Stimulated activated CD8-positive, alpha-beta memory T cell treated with anti-CD3 and anti-CD28 coated beads, Interleukin-7, amount 100 ng/mL, for 4 hours (primary cell): ENCODE results near the gene HIVEP2.

Experiments
- DNase-seq, 2 donors: peaks; one replicate each; pipeline ENCODE4 v3.0.0-alpha.2; 2020; ENCODE audit warnings: low read depth in 2 of 2

HIVEP2 gene

GRCh38 chr6:142732790-142733189, 212.2 kb downstream of the HIVEP2 start:
- DNase-seq = no peak

- DNase-seq = no peak
These were observed 213.4 kb downstream of the HIVEP2 start for GRCh38 chr6:142731611-142732010.

- DNase-seq = no peak
These were observed 215.4 kb downstream of the HIVEP2 start for GRCh38 chr6:142729618-142730017.

- DNase-seq = no peak
These were observed 216.0 kb downstream of the HIVEP2 start for GRCh38 chr6:142728910-142729481.

- DNase-seq = no peak
These were observed 216.6 kb downstream of the HIVEP2 start for GRCh38 chr6:142728364-142728763.

GRCh38 chr6:142726616-142727015, 218.4 kb downstream of the HIVEP2 start:
- no peak for DNase-seq

- DNase-seq = no peak
These were observed 219.8 kb downstream of the HIVEP2 start for GRCh38 chr6:142725024-142725770.

GRCh38 chr6:142722841-142723240, 222.1 kb downstream of the HIVEP2 start:
- no peak for DNase-seq

GRCh38 chr6:142722012-142722411, 223.0 kb downstream of the HIVEP2 start:
- no peak for DNase-seq

- DNase-seq = no peak
These were observed 223.6 kb downstream of the HIVEP2 start for GRCh38 chr6:142721215-142721920.

GRCh38 chr6:142718667-142719191, 226.2 kb downstream of the HIVEP2 start:
- no peak for DNase-seq

- DNase-seq = no peak
These were observed 228.9 kb downstream of the HIVEP2 start for GRCh38 chr6:142716097-142716496.

GRCh38 chr6:142714951-142715785, 229.8 kb downstream of the HIVEP2 start:
- DNase-seq = no peak

GRCh38 chr6:142713959-142714358, 231.0 kb downstream of the HIVEP2 start:
- DNase-seq = no peak

GRCh38 chr6:142712231-142712630, 232.7 kb downstream of the HIVEP2 start:
- DNase-seq = no peak

GRCh38 chr6:142708651-142709050, 236.3 kb downstream of the HIVEP2 start:
- no peak for DNase-seq

GRCh38 chr6:142707255-142707654, 237.7 kb downstream of the HIVEP2 start:
- DNase-seq = no peak

- no peak for DNase-seq
These were observed 238.8 kb downstream of the HIVEP2 start for GRCh38 chr6:142706210-142706609.

- DNase-seq = no peak
These were observed 239.9 kb downstream of the HIVEP2 start for GRCh38 chr6:142705054-142705453.

GRCh38 chr6:142702501-142703460, 242.2 kb downstream of the HIVEP2 start:
- no peak for DNase-seq
